Stimulated activated CD4-positive, alpha-beta T cell treated with anti-CD3 and anti-CD28 coated beads, TNF-alpha, amount 100 ng/mL, for 48 hours (primary cell): ENCODE data around the gene CENPI.
"Not testable (repeated sequence)": the region's sequence is repeated elsewhere in the genome, so short reads cannot be mapped to it uniquely, and the experiment has no call there.

Experiments
- DNase-seq, 3 donors: peaks; one replicate each; pipeline ENCODE4 v3.0.0-alpha.2; 2020; ENCODE audit warnings: low read depth in 3 of 3

The CENPI gene, protein sequence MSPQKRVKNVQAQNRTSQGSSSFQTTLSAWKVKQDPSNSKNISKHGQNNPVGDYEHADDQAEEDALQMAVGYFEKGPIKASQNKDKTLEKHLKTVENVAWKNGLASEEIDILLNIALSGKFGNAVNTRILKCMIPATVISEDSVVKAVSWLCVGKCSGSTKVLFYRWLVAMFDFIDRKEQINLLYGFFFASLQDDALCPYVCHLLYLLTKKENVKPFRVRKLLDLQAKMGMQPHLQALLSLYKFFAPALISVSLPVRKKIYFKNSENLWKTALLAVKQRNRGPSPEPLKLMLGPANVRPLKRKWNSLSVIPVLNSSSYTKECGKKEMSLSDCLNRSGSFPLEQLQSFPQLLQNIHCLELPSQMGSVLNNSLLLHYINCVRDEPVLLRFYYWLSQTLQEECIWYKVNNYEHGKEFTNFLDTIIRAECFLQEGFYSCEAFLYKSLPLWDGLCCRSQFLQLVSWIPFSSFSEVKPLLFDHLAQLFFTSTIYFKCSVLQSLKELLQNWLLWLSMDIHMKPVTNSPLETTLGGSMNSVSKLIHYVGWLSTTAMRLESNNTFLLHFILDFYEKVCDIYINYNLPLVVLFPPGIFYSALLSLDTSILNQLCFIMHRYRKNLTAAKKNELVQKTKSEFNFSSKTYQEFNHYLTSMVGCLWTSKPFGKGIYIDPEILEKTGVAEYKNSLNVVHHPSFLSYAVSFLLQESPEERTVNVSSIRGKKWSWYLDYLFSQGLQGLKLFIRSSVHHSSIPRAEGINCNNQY

DNA sequence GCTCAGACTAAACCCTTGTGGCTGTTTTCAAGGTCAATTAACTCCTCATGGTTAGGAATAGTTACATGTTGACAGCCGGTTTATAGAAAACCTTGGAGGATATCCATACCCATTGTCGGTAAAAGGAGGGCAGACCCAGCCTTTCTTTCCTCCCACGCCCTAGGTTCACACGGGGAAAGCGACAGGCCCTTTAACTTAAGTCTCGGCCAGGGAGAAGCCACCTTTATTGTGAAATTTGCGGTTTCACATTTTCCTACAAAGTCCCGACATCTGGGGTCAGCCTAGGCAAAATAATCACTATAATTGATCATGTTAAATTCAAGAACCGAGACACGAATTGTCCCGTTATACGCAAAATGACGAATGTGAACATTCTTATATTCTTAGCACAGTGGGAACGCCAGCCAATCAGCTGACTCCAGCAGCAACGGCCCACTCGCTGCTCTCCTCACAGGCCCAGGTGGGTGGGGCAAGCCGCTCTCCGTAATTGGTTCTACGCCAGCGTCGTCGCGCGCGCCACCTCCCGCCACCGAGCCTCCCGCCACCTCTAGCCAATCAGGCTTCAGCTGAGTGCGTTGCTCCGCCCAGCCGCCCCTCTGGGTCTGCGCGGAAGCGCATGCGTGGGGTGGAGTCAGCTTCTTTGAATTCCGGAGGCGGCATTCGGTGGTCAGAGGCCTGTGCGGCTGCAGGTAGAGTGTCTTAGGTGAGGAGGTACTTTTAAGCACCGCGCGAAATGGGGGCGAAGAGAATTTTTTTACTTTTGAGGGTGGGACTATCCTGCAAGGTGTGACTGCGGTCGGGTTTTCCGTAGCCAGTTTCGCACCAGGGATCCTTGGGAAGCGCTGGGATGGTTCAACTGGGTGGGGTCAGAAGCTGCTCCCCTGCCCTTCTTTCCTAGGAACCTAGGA lies at the start of gene CENPI:
TSS of gene CENPI (plus strand) at position 659 of the 908 bp plus-strand sequence. CDS start 2,867 bp downstream, outside the sequence.
- peak; percentile 78 to 87 (median 78) for DNase-seq

GRCh38 chrX:101051153-101051548 lies 46.9 kb upstream of the CENPI start:
- DNase-seq, result no peak

DNA sequence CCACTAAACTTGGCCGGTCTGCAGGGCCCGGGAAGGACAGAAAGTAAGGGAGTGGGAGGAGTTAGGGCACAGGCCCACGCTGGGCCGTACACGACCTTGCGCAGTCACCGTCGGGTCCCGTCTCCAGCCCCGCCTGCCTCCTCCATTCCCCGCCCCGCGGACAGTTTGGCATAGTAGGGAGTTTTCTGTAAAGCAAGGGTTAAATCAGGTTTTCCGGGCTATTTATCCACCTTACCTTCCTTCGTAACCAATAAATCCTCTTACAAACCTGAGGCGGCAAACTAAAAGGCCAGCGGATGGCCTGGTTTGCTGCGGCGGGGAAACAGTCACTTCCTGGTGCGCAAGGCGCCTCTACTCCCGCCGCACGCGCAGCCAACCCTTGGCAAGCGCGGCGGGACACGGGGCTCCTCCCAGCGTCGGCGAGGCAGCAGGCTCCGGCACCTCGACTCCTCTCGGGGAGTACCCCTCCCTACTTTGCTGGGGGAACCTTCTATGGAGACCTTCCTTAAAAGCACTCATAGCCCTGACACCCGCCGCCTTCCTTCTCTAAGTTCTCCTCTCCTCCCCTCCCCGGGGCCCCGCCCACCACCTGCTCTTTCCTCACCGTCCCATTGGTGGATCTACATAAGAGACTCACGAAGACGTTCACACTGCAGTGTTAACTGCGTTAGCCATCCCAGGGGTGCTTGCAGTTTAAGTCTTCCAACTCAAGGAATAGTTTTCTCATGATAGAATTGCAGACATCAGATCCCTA lies 46.3 kb upstream of the CENPI start, which contains the start of gene TRMT2B:
TSS of gene TRMT2B (minus strand) at position 563 of the 754 bp plus-strand sequence. CDS start 9,822 bp downstream, outside the sequence.
- peak; percentile 46 to 75 (median 65) for DNase-seq

GRCh38 chrX:101056551-101056950 lies 41.5 kb upstream of the CENPI start:
- DNase-seq, result not testable (repeated sequence)

- no peak for DNase-seq
Measured at GRCh38 chrX:101057093-101057714, 40.8 kb upstream of the CENPI start.

GRCh38 chrX:101062176-101062575 lies 35.8 kb upstream of the CENPI start:
- no peak for DNase-seq

GRCh38 chrX:101071582-101071981 lies 26.4 kb upstream of the CENPI start:
- DNase-seq, result no peak

DNA sequence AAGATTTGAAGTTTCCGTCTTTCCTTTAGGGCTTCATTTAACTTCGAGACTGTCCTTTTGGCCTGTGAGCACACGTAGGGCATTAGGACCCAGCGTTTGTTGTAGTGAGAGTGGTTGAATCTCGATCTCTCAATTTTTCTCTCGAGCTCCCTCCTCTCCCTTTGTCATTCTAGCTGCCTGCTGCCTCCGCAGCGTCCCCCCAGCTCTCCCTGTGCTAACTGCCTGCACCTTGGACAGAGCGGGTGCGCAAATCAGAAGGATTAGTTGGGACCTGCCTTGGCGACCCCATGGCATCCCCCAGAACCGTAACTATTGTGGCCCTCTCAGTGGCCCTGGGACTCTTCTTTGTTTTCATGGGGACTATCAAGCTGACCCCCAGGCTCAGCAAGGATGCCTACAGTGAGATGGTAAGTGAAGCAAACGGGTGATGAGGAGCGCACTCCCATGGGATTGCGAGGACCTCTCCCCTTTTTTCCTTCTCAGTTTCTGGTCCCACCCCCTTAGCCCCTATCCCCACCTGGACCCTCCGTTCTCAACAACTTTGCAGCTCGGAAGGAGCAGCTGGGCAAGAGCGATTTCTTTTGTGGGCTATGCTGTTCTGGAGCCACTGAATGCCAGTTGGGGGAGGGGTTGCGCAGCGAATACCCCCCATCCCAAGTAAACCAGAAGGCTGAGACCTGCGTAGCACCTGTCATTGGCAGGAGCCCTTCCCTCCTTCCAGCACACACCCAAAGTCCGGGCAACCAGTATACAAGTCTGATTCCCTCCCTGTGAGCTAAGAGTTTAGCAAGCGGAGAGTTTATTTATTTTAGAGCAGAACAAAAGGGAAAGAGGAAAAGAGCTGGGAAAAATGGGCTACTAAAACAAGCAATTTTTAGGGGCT lies 19.0 kb upstream of the CENPI start, which contains the start of gene TMEM35A:
TSS of gene TMEM35A (plus strand) at position 164 of the 883 bp plus-strand sequence. CDS start at position 288, 124 bp downstream.
- no peak for DNase-seq

GRCh38 chrX:101079736-101080270 lies 18.2 kb upstream of the CENPI start:
- no peak for DNase-seq

- no peak for DNase-seq
Measured at GRCh38 chrX:101080326-101081124, 17.5 kb upstream of the CENPI start.

DNA sequence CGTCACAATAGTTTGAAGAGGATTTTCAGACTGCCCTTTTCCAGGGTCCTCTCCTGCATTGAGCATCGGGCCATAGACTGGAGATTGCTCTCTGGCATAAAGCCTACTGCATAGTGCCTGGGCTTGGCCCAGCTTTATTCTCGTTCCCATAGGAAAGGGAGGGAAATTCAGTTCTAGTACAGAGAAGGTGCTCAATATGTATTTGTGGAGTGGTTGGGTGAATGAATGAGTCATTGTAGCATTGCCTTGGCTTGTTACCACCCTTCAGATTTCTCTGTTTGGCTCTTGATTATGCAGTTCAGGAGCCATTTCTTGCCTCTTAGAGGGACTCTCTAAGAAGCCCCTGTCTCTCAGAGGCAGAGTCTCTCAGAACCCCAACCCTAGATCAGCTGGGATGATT lies 16.8 kb upstream of the CENPI start:
- no peak for DNase-seq

- DNase-seq, result no peak
Measured at GRCh38 chrX:101091817-101092216, 6.2 kb upstream of the CENPI start.

DNA sequence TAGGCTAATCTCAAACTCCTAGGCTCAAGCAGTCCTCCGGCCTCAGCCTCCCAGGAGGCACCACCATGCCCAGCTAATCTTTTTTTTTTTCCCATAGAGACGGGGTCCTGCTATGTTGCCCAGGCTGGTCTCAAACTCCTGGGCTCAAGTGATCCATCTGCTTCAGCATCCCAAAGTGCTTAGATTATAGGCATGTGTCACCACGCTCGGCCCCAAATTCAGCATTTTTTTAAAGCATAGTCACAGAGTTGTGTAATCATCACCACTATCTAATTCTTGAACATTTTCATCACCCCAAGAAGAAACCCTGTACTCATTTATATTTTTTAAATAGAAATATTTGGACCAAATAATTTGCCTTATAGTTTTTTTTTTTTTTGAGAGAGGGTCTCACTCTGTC lies 10.3 kb downstream of the CENPI start:
- no peak for DNase-seq

DNA sequence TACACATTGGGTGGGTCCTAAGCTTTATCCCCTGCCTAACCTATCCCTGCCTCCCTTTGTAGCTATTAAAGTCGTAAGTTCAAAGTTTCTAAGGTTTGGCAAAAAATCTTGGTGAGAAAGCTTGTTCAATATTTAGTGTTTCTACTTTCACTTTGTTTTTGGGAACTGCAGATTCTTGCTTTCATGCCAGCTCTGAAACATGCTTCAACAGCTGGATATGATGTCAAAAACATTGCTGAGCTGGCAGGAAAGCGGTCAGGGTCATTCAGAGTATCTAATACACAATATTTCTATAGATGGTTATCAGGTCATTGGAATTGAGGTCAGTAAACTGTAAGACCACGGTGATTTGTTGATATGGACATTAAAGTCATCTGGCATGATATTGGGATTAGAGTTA lies 19.7 kb downstream of the CENPI start:
- no peak for DNase-seq

DNA sequence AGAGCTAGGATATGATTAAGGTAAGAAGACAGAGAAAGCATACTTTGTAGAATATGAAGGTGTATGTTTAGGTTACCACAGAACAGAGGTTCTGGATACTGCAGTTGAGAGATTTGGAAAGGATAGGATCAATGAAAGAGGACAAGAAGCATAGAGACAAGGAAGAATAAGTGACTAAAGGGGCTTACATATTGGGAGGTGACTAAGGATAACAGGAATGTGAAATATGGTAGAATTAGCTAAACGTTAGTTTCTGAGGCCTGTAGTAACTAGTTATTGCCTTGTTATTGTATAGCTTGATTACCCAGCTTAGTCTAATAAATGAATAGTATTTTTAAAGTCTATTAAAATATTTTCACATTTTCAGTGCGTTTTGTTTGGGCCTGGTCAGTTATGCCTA lies 38.2 kb downstream of the CENPI start:
- no peak for DNase-seq
